Neural progenitor cell (in vitro differentiated cells): Measurements from ENCODE around the gene RNPS1.

Experiments used
- EZH2 ChIP-seq: fragments of 200-600 bp; sonication (generic); IDR thresholded peaks from 2 replicates; pipeline ENCODE4 v1.6.1; 2017; ENCODE audit warnings: antibody characterized with exemption, mild to moderate bottlenecking, moderate library complexity
- TF ChIP-seq, protein P1 (sequence below): fragments of 200-600 bp; sonication (generic); IDR thresholded peaks from 2 replicates; pipeline ENCODE4 v1.5.1; 2017; ENCODE audit warnings: antibody characterized with exemption, mild to moderate bottlenecking

GRCh38 chr16:2237493-2238149 is 30.3 kb downstream of the RNPS1 start:
- TF ChIP-seq EZH2 = peak; percentile 78
- TF ChIP-seq, protein P1, sequence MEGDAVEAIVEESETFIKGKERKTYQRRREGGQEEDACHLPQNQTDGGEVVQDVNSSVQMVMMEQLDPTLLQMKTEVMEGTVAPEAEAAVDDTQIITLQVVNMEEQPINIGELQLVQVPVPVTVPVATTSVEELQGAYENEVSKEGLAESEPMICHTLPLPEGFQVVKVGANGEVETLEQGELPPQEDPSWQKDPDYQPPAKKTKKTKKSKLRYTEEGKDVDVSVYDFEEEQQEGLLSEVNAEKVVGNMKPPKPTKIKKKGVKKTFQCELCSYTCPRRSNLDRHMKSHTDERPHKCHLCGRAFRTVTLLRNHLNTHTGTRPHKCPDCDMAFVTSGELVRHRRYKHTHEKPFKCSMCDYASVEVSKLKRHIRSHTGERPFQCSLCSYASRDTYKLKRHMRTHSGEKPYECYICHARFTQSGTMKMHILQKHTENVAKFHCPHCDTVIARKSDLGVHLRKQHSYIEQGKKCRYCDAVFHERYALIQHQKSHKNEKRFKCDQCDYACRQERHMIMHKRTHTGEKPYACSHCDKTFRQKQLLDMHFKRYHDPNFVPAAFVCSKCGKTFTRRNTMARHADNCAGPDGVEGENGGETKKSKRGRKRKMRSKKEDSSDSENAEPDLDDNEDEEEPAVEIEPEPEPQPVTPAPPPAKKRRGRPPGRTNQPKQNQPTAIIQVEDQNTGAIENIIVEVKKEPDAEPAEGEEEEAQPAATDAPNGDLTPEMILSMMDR = no peak
